CD4-positive, alpha-beta T cell treated with Interleukin-2 at 100 ng/mL for 4 hours (primary cell): ENCODE data around the gene ANG.
"Not testable (repeated sequence)": the region's sequence is repeated elsewhere in the genome, so short reads cannot be mapped to it uniquely, and the experiment has no call there.

ENCODE experiments used
- DNase-seq: peaks from one replicate; pipeline ENCODE4 v3.0.0-alpha.2; 2020; ENCODE audit warnings: low spot score

ANG gene

DNA sequence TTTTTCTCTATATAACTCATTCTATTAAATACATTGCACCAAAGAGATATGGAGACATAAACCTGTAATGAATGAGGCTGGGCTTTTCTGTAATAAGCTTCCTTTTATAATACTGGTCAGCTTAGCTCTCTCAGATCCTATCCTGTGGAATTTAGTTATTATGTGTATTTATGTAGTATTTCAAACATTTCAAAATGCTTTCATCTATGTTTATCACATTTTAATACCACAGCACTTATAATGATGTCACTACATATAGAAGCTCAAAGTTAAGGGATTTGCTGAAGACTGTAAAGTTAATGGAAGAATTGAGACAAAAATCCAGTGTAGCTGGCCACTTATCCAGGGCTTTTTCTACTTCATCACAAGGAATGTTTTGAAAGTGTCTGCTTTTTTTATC, 11.4 kb downstream of the ANG start:
- DNase-seq = no peak

DNA sequence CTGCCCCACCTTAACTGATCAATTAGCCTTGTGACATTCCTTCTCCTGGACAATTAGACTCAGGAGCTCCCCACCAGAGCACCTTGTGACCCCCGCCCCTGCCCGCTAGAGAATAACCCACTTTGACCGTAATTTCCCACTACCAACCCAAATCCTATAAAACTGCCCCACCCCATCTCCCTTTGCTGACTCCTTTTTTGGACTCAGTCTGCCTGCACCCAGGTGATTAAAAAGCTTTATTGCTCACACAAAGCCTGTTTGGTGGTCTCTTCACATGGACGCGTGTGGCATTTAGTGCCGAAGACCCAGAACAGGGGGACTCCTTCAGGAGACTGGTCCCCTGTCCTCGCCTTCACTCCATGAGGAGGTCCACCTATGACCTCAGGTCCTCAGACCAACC, 12.4 kb downstream of the ANG start:
- not testable (repeated sequence) for DNase-seq

DNA sequence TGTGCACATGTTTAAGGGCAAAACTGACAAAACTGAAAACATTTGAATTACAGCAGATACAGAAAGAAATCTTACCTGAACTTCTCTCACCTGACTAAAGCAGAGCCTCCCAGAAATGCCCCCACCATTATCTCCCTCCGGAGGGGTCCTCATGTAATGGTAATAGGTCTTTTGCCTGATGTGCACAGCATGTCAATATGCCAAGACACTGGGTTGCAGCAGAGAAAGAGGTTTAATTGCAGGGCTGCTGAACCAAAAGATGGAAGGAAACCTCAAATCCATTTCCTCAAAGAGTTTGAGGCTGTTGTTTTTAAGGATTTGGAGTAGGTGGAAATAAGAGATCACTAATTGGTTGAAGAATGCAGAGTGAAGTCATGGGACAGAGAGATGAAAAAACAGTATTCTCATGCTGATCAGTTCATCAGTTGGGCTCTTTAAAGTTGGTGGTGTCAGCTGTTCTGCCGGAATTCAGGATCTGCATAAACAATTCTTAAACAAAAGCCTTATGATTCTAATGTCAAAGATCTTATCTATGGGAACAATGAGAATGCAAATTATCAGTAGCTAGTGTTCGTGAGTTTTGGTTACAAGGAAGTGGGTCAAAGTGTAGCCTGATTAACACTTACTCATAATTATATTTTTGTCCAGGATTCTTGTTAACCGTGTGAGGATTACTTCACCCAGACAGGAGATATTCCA, 18.2 kb downstream of the ANG start:
- no peak for DNase-seq

DNA sequence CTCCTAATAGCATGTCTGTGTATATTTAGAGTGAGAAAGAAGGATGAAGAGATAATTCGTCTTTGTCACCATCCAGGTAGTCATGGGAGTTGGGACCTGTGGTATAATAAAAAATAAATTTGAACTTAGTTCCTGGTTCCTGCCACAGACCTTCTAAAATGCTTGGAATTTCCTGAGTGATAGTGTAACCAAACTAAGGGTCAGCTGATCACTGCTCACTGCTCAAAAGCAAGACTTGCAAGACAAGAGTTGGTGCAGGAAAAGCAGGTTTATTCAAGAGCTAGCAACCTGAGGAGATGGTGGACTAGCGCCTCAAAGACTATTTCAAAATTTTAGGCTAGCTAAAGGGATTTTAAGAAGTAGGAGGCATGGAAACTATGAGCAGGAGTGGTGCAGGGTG, 19.1 kb downstream of the ANG start:
- DNase-seq = no peak

DNA sequence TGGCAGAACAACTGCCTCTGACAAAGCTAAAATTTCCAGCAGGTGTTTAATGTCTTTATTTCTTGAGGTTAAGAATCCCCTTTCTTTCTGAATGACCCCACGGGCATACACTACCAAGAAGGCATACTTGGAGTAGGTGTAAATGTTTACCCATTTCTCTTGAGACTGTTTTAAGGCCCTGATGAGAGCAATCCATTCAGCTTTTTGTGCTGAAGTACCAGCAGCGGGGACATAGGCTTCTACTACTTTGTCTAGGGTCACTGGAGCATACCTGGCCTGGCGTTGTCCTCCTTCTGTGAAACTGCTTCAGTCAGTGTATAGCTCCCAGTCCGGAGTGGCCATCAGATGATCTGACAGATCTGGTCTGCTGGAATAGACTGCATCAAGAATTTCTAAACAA, 22.7 kb downstream of the ANG start:
- no peak for DNase-seq

DNA sequence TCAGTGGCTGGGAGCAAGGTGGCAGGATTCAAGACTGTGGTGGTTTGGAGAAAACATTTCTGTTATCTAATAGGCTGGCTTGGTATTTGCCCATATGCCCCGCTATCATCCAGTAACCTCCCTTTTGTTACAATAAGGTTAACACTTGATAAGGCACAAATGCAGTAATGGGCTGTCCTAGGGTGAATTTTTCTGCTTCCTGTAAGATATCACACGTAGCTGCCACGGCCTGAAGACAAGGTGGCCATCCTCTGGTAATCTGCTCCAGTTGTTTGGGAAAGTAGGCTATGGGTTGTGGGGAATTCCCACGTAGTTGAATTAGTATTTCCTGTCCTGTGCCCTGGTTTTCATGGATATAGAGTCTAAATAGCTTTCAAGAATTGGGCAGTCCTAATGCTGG, 23.1 kb downstream of the ANG start:
- no peak for DNase-seq

DNA sequence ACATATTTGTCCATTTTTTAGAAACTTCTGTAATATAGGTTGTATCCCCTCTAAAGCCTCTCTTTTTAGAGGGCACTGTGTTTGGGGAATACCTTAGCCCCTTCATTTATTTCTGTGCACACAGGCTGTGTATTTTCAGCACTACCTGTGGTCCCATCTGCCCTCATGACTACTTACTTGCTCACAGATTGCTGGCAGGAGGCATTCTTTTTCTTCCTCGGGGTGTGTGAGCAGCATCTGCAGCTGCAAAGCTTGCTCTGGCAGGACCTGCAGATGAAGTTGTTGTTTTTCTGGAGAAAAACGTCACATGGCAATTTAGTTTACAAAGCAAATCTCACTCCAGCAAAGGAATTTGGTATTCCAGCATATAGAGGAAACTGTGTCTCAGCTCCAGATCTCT, 24.3 kb downstream of the ANG start:
- no peak for DNase-seq

DNA sequence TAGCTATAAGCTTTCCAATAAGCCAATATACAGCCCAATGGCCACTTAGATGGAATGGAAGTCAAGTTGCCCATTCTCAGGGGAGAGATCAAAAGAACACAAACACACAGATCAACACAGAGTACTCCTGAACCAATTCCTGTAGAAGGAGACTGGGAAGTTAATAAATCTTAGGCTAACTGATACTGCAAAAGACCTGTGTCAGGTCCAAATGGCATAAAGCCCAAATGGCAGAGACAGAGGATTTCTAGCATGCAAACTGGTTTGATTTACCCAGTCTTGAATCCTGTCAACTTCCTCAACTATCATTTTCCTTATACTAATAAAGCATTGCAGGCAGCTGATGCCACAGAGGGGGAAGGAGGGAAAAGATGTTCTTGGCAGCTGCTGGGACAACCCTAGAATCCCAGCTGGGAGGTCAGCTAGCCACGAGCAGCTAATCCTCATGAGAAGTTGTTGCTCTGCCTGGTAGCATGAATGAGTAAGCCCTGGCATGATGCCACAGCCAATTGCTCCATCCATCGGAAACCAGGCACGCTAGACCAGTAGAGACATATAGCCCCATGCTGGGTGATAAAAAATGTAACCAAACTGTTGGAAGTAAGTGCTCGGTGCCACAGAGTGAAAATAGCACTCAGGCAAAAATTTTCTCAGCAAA, 26.2 kb downstream of the ANG start:
- DNase-seq = no peak

DNA sequence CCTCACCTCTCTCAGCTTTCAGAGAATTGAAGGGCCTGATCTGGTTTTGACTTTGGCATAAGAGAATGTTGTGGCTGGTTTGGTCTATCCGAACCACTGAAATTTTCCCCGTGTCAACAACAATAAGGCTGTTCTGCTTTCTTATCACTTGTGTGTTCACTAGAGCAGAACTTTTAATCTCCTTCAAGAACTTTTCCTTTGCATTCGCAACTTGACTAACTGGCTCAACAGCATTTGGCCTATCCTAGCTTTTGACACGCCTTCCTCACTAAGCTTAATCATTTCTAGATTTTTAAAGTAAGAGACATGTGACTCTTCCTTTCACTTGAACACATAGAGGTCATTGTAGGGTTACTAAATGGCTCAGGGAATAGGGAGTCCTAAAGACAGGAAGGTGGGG, 31.2 kb downstream of the ANG start:
- DNase-seq = no peak

DNA sequence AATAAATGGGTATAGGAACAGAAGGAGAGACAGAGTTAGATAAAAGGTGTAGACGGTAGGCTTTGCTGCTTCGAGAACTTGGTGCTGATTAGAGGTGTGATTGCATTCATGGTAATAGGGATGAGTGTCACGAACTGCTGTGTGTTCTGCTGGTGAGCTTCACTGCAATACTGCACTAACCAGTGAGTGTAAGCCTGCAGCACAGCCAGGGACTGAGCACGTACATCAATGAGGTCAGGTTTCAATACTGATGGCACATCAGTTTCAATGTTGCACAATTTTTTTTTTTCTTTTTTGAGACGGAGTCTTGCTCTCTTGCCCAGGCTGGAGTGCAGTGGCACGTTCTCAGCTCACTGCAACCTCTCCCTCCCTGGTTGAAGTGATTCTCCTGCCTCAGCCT, 32.2 kb downstream of the ANG start:
- DNase-seq = no peak

DNA sequence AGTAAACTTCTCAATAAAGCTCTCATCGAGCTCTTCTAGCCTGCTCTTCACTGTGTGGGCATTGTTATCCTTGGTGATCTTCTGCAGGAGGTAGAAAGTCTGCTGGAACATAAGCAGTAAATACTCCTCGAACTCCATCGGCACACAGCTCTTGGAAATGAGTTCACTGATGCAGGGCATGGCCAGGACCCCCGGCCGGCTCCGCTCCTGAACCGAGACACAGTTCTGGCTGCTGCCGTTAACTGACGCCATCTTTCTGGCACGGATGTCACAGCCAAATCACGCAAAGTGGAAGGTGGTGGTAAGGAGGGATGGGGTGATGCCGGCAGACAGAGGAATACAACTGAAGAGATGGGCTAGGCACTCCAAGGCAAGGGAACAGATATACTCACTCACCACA, 33.5 kb downstream of the ANG start:
- DNase-seq = no peak

DNA sequence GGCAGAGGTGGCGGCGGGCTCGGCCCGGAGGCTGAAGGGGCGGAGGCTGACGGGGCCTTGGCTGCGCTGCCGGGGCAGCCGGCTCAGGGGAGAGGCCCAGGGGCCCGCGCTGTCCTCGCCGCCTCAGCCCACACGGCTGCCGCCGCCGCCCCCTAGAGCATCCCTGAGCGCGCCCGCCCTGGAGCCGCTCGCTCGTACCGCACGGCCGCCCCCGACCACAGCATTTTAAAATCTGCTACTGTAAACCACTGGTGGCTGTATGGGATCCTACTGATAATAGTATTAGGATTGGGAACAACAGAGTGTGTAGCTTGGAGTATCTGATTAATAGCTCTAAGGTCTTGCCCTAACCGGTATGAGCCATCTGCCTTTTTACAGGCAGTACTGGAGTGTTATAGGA, 34.9 kb downstream of the ANG start:
- DNase-seq = no peak

DNA sequence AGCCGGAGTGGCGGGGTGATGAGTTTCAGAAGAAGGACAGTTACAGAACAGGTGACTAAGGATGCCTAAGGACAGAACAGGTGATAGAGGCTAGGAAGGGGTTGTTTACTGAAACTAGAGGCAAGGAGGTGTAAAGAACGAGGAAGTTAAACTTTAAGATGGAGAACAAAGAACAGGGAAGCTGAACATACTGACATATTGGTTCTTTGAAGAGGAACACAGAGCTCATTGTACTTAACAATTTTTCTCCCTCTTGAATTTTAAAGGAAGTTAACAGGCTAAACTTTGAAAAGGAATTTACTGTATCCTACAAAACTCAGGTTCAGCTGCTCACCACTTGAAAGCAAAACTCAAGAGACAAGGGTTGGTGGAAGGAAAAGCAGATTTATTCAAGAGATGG, 37.6 kb downstream of the ANG start:
- not testable (repeated sequence) for DNase-seq

DNA sequence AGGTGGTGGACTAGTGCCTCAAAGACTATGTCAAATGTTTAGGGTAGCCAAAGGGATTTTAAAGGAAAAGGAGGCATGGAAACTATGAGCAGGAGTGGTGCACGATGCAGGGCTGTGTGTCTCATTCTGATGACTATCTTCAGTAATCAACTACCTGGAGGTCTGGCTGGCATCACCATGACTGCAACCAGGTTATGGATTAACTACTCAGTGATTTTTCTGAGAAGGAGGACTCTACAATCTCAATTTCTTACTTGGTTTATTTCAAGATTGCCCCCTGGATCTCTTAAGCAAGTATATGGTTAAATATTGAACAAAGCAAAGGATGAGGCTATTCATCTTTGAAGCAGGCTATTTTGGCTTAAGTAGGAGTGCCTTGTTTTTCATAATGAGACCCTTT, 38.0 kb downstream of the ANG start:
- no peak for DNase-seq

DNA sequence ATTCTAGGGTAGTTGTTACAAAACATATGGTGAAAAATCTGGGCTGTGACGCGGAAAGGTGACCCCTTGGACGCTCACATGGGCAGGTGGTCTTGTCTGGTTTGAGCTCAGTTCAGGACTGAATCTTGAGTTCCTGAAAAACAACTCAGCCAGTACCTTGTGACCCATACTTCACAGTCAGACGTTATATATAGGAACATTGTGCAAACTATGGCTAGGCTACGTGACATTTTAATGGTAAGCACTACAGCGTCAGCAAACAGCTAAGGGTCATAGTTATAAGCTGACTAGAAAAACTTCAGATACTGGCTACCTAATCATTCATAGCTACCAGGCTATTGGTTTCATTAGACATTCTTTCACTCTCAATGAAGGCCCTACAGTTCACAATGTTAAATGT, 42.3 kb downstream of the ANG start:
- no peak for DNase-seq

DNA sequence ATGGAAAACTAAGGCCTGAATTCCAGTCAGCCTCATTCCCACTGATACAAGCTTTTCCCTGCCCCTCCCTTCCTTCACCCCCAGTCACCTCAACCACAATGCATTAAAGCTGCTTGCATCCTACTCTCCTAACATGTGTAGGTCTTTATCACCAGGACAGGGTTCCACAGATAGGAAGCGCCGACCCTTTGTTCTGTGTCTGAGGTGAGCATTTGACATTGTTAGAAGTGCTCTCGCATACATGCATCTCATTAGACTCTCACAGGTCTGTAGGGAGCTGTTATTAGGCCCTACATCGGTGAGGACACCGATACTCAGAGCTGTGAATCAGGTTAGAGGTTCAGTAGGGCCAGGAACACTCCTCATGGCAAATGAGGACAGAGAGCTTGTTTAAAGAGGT, 43.9 kb downstream of the ANG start:
- DNase-seq = no peak

DNA sequence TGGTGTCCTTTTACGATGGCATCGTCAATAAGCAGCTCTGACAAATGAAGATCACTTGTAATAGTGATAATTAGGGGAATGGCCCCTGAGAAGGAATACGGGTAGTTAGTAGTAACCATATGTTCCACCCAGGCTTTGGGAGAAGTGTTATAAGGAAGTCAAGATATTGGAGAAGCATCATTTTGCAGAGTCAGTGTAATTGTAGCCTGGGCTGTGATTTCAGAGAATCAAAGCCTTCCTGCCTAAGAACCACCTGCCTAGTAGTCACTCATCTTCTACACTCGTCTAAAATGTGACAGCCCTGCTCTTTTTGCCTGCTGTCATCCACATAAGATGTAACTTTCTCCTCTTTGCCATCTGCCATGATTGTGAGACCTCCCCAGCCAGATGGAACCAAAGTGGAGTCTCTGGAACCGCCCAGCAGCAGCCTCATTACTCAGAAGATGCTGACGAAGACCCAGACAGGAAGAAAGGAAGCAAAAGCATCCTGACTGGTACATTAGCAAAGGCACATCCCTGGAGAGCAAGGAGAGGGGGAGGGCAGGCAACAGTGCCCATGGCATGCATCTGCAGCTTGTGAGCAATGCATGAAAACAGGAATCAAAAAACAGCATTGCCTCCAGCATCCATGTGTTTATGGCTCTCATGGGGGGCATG, 44.5 kb downstream of the ANG start:
- DNase-seq = no peak

DNA sequence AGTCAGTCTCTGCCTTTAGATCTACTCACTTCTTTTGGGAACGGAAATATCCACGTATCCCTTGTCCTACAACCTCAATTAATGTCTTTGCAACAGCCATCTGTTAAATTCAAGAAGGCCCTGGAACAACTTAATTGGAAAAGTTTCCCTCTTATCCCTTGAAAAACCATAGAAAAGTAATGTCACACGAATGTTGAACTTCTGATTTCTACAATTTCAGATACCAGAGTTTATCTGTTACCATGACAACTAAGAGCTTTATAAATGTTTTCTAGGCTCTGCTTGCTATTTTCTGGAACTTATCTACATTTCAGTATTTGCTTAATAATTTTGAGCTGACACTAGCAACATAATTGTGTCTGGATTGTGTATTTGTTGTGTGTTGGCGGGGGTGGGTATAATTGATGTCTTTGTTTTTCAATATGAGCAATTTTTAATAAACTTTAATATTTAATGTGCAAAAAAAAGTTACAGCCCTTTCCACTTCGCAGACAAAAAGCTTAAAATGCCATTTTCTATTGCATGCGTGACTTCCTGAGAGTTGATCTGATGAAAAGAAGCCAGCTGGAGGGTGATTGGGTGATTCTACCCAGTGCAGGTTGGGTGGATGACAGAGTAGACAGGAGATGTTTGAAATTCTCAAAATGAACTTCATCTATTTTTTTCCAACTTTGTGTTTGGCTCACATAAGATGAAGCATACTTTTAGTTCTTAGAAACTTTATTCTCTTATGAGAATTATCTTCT, 45.3 kb downstream of the ANG start:
- no peak for DNase-seq

DNA sequence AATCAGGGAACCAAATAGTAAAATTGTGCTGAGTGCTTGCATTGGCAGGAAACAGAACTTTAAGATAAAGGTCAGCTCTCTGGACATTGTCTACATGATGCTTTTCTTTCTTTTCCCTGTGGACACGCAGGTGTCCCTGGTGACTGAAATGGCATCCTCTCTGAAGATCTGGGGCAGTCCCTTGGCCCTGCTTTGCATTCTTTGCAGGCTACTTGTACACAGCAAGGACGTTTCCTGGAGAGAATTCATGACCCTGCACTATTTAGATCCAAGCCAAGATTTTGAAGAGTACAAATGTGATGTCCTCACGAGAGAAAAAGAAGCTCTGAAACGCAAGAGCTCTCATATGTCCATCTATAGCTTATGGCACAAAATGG, 45.9 kb downstream of the ANG start:
- DNase-seq = no peak

DNA sequence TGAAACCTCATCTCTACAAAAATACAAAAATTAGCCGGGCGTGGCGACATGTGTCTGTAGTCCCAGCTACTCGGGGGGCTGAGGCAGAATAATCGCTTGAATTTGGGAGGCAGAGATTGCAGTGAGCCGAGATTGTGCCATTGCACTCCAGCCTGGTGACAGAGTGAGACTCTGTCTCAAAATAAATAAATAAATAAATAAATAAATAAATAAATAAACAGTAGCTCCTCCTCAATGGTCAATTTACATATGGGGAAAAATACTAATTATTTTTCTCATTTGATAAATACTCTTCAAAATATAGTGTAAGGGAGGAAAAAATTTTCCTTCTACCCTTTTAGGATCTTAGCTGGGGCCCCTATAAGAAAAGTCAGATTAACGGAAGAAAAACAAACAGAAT, 49.7 kb downstream of the ANG start:
- not testable (repeated sequence) for DNase-seq

DNA sequence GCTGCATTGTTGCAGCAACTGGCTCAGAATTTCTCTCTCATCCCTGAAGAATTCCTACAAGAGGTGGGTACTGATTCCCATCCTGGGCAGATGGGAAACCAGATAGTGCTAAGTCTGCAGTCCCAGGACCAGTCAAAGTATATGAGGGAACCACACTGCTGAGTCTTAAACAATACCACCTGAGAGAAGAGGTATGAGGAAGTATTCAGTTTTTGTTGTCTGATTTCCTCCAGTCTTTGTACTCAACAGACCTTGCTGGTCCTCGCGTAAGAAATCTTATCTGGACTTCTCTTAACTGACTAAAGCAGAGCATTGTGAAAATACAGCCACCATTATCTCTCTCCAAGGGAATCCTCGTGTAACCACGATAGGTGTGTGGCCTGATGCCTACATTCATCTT, 53.6 kb downstream of the ANG start:
- DNase-seq = no peak

DNA sequence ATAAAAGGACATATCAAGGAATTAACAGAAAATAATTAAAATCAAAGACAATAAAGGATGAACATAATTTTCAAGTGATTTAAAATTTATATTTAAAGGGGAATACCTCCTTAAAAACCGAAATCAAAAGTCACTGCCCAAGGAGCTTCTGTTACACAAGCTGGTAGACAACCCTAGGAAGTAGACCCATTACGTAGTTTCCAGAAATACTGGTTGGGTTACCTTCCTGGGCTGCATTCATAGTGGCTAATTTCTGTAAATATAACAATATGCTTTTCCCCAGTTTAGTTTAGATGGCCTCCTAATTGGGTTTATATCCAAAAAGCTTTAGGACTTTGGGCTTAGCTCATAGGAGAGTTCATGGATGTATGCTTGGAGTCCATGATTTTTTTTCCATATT, 55.0 kb downstream of the ANG start:
- DNase-seq = no peak
